DMS153 treated with DMSO at 0.1 percent for 48 hours (cell line): ENCODE data around the gene BNIP5.

Experiments used
- DNase-seq: peaks from one replicate; lab custom pipeline; 2025; ENCODE audit not compliant: unreplicated experiment; lab: John Stamatoyannopoulos, UW

The BNIP5 gene

GRCh38 chr6:36336779-36337241 lies at the start of gene BNIP5:
Gene BNIP5, minus strand, starts transcription at chr6:36336888. Its CDS starts 6,198 bp downstream, at chr6:36330690.
- DNase-seq, result no peak

- DNase-seq, result no peak
These were observed 47.4 kb upstream of the BNIP5 start for GRCh38 chr6:36384095-36384494.

- no peak for DNase-seq
These were observed 46.9 kb upstream of the BNIP5 start for GRCh38 chr6:36383606-36384005.

GRCh38 chr6:36382976-36383375 lies 46.3 kb upstream of the BNIP5 start:
- DNase-seq, result no peak

- no peak for DNase-seq
These were observed 45.1 kb upstream of the BNIP5 start for GRCh38 chr6:36381502-36382389.

GRCh38 chr6:36380166-36380565 lies 43.5 kb upstream of the BNIP5 start:
- DNase-seq, result no peak

GRCh38 chr6:36378936-36379335 lies 42.2 kb upstream of the BNIP5 start:
- DNase-seq, result no peak

- no peak for DNase-seq
These were observed 41.7 kb upstream of the BNIP5 start for GRCh38 chr6:36378243-36378920.

- DNase-seq, result no peak
These were observed 40.9 kb upstream of the BNIP5 start for GRCh38 chr6:36377594-36377993.

GRCh38 chr6:36376742-36377141 lies 40.1 kb upstream of the BNIP5 start:
- DNase-seq, result no peak

GRCh38 chr6:36376183-36376582 lies 39.5 kb upstream of the BNIP5 start:
- no peak for DNase-seq

GRCh38 chr6:36375644-36376155 lies 39.0 kb upstream of the BNIP5 start:
- no peak for DNase-seq

GRCh38 chr6:36374972-36375371 lies 38.3 kb upstream of the BNIP5 start:
- no peak for DNase-seq

GRCh38 chr6:36374194-36374593 lies 37.5 kb upstream of the BNIP5 start:
- DNase-seq, result no peak

GRCh38 chr6:36373368-36374019 lies 36.8 kb upstream of the BNIP5 start:
- no peak for DNase-seq

GRCh38 chr6:36372088-36372487 lies 35.4 kb upstream of the BNIP5 start:
- DNase-seq, result no peak

- DNase-seq, result no peak
These were observed 34.5 kb upstream of the BNIP5 start for GRCh38 chr6:36371211-36371610.

GRCh38 chr6:36370638-36371037 lies 34.0 kb upstream of the BNIP5 start:
- no peak for DNase-seq

- DNase-seq, result no peak
These were observed 32.5 kb upstream of the BNIP5 start for GRCh38 chr6:36368921-36369865.

GRCh38 chr6:36368421-36368820 lies 31.7 kb upstream of the BNIP5 start:
- no peak for DNase-seq
